GM12865 (cell line): ENCODE measurements around the gene NHSL1.
A peak's percentile ranks its signal among the peaks of the same experiment; 100 is the strongest.

Experiments used
- DNase-seq: peaks from one replicate; pipeline ENCODE4 v3.0.0; 2010; ENCODE audit warnings: low read depth
- H3K4me3 ChIP-seq: 2 replicates; pipeline ENCODE4 v1.5.1; 2011; ENCODE audit warnings: mild to moderate bottlenecking, low read depth, low read length, control low read depth
- CTCF ChIP-seq: IDR thresholded peaks from 2 replicates; pipeline ENCODE4 v1.5.1; 2011; ENCODE audit warnings: low read length, control low read depth, low read depth, inconsistent platforms; ENCODE audit not compliant: insufficient read depth; ENCODE audit errors: missing control alignments

Gene NHSL1

GRCh38 chr6:138525355-138525754 is 26.1 kb upstream of the NHSL1 start:
- no peak for DNase-seq
- TF ChIP-seq CTCF: no peak
- no peak overlapping the region for H3K4me3 ChIP-seq

GRCh38 chr6:138524526-138524925 is 25.2 kb upstream of the NHSL1 start:
- H3K4me3 ChIP-seq: no peak overlapping the region
- no peak for DNase-seq
- no peak for TF ChIP-seq CTCF

DNA sequence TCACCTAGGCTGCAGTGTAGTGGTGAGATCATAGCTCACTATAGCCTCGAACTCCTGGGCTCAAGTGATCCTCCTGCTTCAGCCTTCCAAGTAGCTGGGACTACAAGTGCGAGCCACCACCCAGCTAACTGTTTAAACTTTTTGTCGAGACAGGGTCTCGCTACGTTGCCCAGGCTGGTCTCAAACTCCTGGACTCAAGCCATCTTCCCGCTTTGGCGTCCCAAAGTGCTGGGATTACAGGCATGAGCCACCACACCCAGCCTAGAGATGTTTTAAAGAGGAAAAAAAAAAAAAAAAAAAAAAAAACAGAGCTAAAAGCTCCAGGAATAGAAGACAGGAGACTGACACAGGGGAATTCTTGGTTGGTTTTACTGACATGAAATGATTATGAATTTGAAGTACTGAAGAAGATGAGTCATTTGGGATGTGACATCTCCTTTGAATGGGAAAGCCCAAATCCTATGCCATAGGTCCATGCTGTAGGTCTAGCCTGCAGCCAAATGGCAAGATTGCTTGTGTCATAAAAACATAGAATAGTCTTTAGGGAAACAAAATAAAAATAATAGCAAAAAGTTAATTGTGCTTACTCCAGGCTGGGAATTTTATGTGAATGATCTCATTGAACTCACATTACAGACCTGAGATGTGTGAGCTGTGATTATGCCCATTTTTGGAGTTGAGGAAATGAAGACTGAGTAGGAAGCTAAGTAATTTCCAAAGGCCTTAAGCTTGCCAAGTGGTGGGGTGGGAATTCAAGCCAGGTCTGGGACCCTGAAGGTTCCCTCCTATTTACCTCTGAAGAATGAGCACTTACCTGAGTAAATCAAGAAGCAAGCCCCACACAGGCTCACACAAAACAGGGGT is 24.3 kb upstream of the NHSL1 start:
- no peak overlapping the region for H3K4me3 ChIP-seq
- peak; percentile 12 for DNase-seq
- TF ChIP-seq CTCF: no peak

DNA sequence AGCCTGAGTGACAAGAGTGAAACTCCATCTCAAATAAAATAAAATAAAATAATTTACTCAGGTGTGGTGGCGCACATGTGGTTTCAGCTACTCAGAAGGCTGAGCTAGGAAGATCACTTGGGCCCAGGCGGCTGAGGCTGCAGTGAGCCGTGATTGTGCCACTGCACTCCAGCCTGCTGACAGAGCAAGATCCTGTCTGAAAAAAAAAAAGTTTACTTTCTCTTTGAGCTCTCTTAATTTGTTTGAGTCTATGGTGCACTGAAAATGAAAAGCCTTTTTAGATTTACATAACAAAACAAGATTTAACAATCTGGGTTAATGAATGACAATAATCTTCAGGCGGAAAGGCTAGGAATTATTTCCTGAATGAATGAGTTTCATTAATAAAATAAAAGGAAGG is 23.3 kb upstream of the NHSL1 start:
- H3K4me3 ChIP-seq: no peak overlapping the region
- TF ChIP-seq CTCF: no peak
- DNase-seq: no peak

GRCh38 chr6:138521790-138522189 is 22.5 kb upstream of the NHSL1 start:
- H3K4me3 ChIP-seq: no peak overlapping the region
- no peak for TF ChIP-seq CTCF
- DNase-seq: no peak

DNA sequence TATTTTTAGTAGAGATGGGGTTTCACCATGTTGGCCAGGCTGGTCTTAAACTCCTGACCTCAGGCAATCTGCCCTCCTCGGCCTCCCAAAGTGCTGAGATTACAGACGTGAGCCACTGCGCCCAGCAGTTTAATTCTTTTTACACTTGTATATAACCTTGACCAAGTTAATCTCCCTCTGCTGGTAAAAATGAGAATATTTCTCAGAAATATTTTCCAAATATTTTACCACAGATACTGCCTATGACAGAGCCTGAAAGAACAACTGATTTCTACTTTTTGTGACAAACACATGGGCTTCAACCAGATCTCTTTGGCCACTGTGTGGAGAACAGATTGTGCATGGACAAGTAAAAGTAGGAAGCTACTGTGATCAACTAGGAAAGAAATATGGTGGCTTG is 21.2 kb upstream of the NHSL1 start:
- no peak overlapping the region for H3K4me3 ChIP-seq
- peak; percentile 21 for DNase-seq
- TF ChIP-seq CTCF: no peak

DNA sequence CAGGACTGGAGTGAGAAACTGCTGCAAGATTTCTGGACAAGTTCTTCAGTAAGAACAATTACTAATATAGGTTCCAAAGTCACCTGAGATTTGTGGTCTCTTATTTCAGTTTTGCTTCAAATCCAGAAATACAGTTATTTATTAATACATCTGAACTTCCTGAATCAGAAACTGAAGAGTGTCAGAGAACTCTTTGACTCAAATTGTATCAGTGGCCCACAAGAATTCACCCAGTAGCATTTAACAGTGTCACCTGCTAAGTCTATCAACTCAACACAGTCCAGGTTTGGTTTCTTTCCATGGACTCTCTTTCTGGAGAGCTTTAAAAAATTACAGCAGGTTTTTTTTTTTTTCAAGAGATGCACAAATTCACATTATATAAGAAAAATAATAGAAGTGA is 18.8 kb upstream of the NHSL1 start:
- no peak overlapping the region for H3K4me3 ChIP-seq
- TF ChIP-seq CTCF: no peak
- no peak for DNase-seq
